Spleen (tissue), 11 donors: ENCODE measurements around the gene HSPA12B. TPM values are rescaled to one million over a fixed set of nuclear protein-coding genes. Genes with fewer than 3 reads are reported as not detected.

Experiments
- DNase-seq: peaks from one replicate; pipeline ENCODE4 v3.0.0-alpha.2; 2020
- H3K27ac ChIP-seq, 8 donors: fragments of 200-600 bp; sonication (generic) in 7 of 8; 1 replicate in 4 of 8; 2 replicates in 4 of 8; pipeline versions ENCODE4 v1.5.0 to v1.8.0; 2016 to 2021; ENCODE audit warnings: inconsistent platforms in 4 of 8, mild to moderate bottlenecking in 4 of 8, moderate library complexity in 1 of 8
- H3K27me3 ChIP-seq, 7 donors: fragments of 200-600 bp; sonication (generic) in 6 of 7; replicated peaks in 1 of 7; 1 replicate in 4 of 7; 2 replicates in 3 of 7; pipeline versions ENCODE4 v1.5.0 to v1.8.0; 2016 to 2021; ENCODE audit warnings: inconsistent platforms in 3 of 7, mild to moderate bottlenecking in 1 of 7
- H3K36me3 ChIP-seq, 6 donors: fragments of 200-600 bp; sonication (generic) in 5 of 6; 1 replicate in 4 of 6; 2 replicates in 2 of 6; pipeline versions ENCODE4 v1.5.0 to v1.8.0; 2016 to 2021; ENCODE audit warnings: inconsistent platforms in 2 of 6
- H3K4me1 ChIP-seq, 6 donors: fragments of 200-600 bp; sonication (generic) in 5 of 6; 1 replicate in 3 of 6; 2 replicates in 3 of 6; pipeline versions ENCODE4 v1.5.0 to v1.8.0; 2016 to 2021; ENCODE audit warnings: inconsistent platforms in 3 of 6
- H3K4me3 ChIP-seq, 8 donors: fragments of 200-600 bp; sonication (generic) in 7 of 8; 1 replicate in 4 of 8; 2 replicates in 4 of 8; pipeline versions ENCODE4 v1.5.0 to v1.8.0; 2016 to 2021; ENCODE audit warnings: inconsistent platforms in 4 of 8, mild to moderate bottlenecking in 4 of 8, moderate library complexity in 2 of 8
- H3K9me3 ChIP-seq, 8 donors: fragments of 200-600 bp; sonication (generic) in 7 of 8; 1 replicate in 4 of 8; 2 replicates in 4 of 8; pipeline versions ENCODE4 v1.5.0 to v1.8.0; 2016 to 2021; ENCODE audit warnings: inconsistent platforms in 4 of 8
- POLR2A ChIP-seq, 3 donors: fragments of 450-650 bp; IDR thresholded peaks; one replicate each; pipeline ENCODE4 v1.5.1; 2017; ENCODE audit warnings: antibody characterized with exemption in 3 of 3, mild to moderate bottlenecking in 1 of 3
- POLR2AphosphoS5 ChIP-seq, 3 donors: sonication (generic); formaldehyde crosslinking; IDR thresholded peaks; one replicate each; pipeline ENCODE4 v1.5.1; 2017; ENCODE audit warnings: antibody characterized with exemption in 3 of 3
- WGBS, 5 donors: extraction: QIAGEN DNeasy Blood & Tissue Kit in 3 of 5; methylation state at CpG; one replicate each; pipeline versions ENCODE4 v1.1.5 to v1.1.7; 2013 to 2018; 5-methylcytosine and 5-hydroxymethylcytosine counted together
- intact Hi-C: fragments of 100-400 bp; cut with DNase I; formaldehyde crosslinking; loops from one replicate; pipeline ENCODE4 v1.15.0; 2023; ENCODE audit warnings: low total_unique reads
- polyA plus RNA-seq, 3 donors: library from polyadenylated mRNA; stranded (reverse); fragments of 200-250 nt; gene quantifications; one replicate each; pipeline ENCODE4 v1.2.1, GENCODE V29; 2013
- total RNA-seq, 7 donors: library from RNA; depleted of rRNA in 3 of 7; stranded (reverse); fragments of >200 nt in 3 of 7; fragmentation: NEBNext Ultra II Directional in 4 of 7; extraction: Animal tissue kit (Norgen Biotek cat#: 25700) in 4 of 7; gene quantifications; one replicate each; pipeline versions ENCODE4 v1.1.0 to v1.2.1, GENCODE V29; 2016 to 2021
- TF ChIP-seq, protein P1 (sequence below), 11 experiments: fragments of 200-600 bp in 7 of 11; fragments of 450-650 bp in 4 of 11; sonication (generic) in 4 of 11; IDR thresholded peaks in 8 of 11; conservative IDR thresholded peaks in 3 of 11; 1 replicate in 7 of 11; 2 replicates in 4 of 11; pipeline versions ENCODE4 v1.4.0 to v1.8.0; 2016 to 2021; ENCODE audit warnings: antibody characterized with exemption in 11 of 11, inconsistent platforms in 4 of 11, mild to moderate bottlenecking in 1 of 11
- donor health status: healthy with polysubstance abuse.
- donor health status: DM: no; HTN: no; CAD: no; lungs with moderate emphysema.
- donor health status: DM: no; HTN: no; CAD: no.
- donor health status: Bipolar disorder and iron deficiency.
- donor health status: healthy.
- donor health status: DM: no; HTN: no; CAD: no.
- donor health status: DM: yes; HTN: yes; CAD: no.

The HSPA12B gene
- total and polyA plus RNA-seq, 10 donors, result 5.7 to 74.0 (median 27.2) TPM

DNA sequence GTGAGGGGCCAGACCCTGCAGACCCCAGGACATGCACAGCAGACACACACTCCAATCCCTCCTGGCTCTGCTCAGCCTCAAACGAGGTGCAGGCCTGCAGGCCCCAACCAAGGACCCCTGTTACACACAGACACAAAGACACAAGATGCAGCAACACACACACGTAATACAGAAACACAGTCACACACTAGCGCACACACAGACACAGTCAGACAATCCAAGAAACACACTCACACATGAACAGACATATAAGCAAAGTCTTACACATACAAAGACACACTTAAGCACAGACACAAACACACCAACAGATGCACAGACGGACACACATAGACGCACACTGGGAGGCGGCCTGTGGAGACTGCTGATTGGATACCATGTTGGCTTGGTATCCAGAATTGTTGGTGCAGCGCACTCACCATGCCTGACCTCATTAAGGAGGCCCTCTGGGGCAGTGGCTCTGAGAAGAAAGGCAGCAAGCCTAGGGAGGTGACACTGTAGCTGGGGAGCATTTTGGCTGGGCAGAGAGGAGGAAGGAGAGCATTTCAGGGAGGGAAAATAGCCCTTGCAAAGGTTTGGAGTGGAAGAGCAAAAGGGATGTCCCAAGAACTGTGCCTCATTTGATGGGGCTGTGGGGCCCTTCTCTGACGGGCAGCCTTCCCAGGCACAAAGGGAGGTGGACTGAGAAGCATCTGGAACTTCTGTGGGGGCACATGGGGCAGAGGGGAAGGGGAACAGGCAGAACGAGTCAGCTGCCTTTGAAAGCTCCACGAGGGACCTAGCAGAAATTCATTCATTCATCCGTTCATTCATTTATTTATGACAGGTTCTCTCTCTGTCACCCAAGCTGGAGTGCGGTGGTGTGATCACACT is 1.4 kb upstream of the HSPA12B start:
- no peak for TF ChIP-seq POLR2A (IDR thresholded peaks at IDR 0.05)
- TF ChIP-seq POLR2AphosphoS5 (IDR thresholded peaks at IDR 0.05), result no peak
- TF ChIP-seq, protein P1, sequence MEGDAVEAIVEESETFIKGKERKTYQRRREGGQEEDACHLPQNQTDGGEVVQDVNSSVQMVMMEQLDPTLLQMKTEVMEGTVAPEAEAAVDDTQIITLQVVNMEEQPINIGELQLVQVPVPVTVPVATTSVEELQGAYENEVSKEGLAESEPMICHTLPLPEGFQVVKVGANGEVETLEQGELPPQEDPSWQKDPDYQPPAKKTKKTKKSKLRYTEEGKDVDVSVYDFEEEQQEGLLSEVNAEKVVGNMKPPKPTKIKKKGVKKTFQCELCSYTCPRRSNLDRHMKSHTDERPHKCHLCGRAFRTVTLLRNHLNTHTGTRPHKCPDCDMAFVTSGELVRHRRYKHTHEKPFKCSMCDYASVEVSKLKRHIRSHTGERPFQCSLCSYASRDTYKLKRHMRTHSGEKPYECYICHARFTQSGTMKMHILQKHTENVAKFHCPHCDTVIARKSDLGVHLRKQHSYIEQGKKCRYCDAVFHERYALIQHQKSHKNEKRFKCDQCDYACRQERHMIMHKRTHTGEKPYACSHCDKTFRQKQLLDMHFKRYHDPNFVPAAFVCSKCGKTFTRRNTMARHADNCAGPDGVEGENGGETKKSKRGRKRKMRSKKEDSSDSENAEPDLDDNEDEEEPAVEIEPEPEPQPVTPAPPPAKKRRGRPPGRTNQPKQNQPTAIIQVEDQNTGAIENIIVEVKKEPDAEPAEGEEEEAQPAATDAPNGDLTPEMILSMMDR (IDR thresholded peaks at IDR 0.05 in 8 of 11, conservative IDR thresholded peaks at IDR 0.05 in 3 of 11), result no peak
- peaks cover 0 to 7% (median 0%) of the 10 kb centered on the region in 6 donors for H3K36me3 ChIP-seq
- H3K4me3 ChIP-seq, result no peak overlapping the region
- intact Hi-C loops, result no loop called here
- peak overlapping the region in 1 of 8 donors; percentile 82 for H3K27ac ChIP-seq
- peaks cover 0 to 76% (median 10%) of the 10 kb centered on the region in 7 donors for H3K27me3 ChIP-seq
- 80 to 89% (median 86%) methylated on average over 12 of the region's 12 CpGs for WGBS, 5 donors
- H3K4me1 ChIP-seq, result peaks cover 0 to 78% (median 27%) of the 10 kb centered on the region in 6 donors
- peak; percentile 35 for DNase-seq
- H3K9me3 ChIP-seq, result no peaks in the 10 kb centered on the region

DNA sequence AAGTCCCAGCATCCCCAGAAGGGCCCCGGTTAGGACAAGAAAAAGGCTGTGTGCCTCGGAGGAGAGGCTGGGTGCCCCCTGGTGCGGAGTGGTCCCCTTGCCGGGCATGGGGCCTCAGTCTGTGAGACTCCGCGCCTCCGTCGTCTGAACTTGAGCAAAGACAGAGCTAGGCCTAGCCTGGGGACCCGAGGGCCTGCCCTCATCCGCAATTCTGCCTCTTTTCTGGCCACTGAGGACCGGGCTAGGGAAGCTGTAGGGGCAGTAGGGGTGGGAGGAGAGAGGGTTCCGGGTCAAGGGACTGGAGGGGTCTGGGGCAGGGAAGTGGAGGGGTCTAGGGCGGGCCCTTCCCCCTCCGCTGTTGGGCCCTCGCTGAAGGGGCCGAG is 550 bp upstream of the HSPA12B start:
- TF ChIP-seq POLR2AphosphoS5 (IDR thresholded peaks at IDR 0.05) (no peak), POLR2A (IDR thresholded peaks at IDR 0.05) (no peak)
- TF ChIP-seq, protein P1 (IDR thresholded peaks at IDR 0.05 in 8 of 11, conservative IDR thresholded peaks at IDR 0.05 in 3 of 11), result no peak
- peaks cover 0 to 87% (median 27%) of the 10 kb centered on the region in 6 donors for H3K4me1 ChIP-seq
- H3K27me3 ChIP-seq, result peaks cover 0 to 68% (median 10%) of the 10 kb centered on the region in 7 donors
- whole genome bisulfite sequencing, 5 donors, result 80 to 95% (median 90%) methylated on average over 4 to 16 of the region's 16 CpGs
- intact Hi-C loops, result no loop called here
- peaks cover 0 to 13% (median 0%) of the 10 kb centered on the region in 6 donors for H3K36me3 ChIP-seq
- peak; percentile 62 for DNase-seq
- no peaks in the 10 kb centered on the region for H3K9me3 ChIP-seq
- peak overlapping the region in 5 of 8 donors; percentile 54 to 82 (median 67) for H3K27ac ChIP-seq
- peak overlapping the region in 1 of 8 donors; percentile 63 for H3K4me3 ChIP-seq

DNA sequence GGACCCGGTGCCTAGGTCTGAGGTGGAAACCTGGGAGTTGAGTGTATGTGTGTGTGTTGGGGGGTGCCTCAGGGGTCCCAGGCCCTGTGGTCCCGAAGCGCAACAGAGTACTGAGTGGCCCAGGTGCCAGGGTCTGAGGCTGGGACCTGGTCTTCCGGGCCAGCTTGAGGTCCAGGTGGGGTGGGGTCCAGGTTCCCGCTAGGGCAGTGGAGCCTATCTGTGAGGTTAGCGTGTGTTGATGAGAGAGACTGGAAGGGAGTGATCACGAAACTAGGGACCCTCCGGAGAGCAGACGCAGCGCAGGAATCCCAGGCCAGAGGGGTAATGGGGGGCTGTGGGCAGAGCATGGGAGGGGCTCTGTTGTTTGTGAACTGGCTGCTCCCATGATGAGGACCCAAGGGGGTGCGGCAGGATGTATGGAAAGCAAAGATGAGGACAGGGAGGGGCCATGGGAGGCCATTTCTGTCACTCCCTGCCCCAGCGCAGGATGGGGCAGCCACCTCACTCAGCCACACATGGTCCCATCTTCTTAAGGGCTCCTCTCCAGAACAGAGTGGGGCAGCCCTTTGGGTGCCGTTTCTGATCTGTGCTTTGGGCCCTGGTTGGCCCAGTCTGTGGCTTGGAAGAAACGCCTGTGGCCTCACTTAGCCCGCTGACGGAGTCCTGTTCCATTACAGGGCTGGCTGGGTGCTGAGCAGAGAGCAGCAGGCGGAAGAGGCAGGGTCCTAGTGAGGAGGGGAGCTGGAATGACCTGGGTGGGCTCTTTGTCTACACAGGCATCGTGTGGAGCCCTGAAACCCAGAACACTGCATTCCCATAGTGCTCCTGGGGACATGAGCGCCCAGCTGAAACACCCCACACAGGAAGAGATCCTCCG is 872 bp downstream of the HSPA12B start:
- intact Hi-C loops, result no loop called here
- H3K4me1 ChIP-seq, result peaks cover under 1 to 87% (median 30%) of the 10 kb centered on the region in 6 donors
- peak overlapping the region; percentile 22 to 82 (median 73) for H3K27ac ChIP-seq
- DNase-seq, result peak; percentile 69
- peak overlapping the region; percentile 1 to 63 (median 34) for H3K4me3 ChIP-seq
- H3K9me3 ChIP-seq, result no peaks in the 10 kb centered on the region
- WGBS, 5 donors, result 69 to 85% (median 76%) methylated on average over 19 to 20 of the region's 20 CpGs
- peaks cover 0 to 13% (median 0%) of the 10 kb centered on the region in 6 donors for H3K36me3 ChIP-seq
- TF ChIP-seq POLR2AphosphoS5 (IDR thresholded peaks at IDR 0.05) (no peak), POLR2A (IDR thresholded peaks at IDR 0.05) (no peak)
- TF ChIP-seq, protein P1 (IDR thresholded peaks at IDR 0.05 in 8 of 11, conservative IDR thresholded peaks at IDR 0.05 in 3 of 11), result no peak
- H3K27me3 ChIP-seq, result peaks cover 0 to 54% (median 10%) of the 10 kb centered on the region in 7 donors
